LNCAP (cell line): Measurements from ENCODE around the gene MSL3.

Experiments
- TF ChIP-seq, protein P1 (sequence below): fragments of 450-650 bp; IDR thresholded peaks from 2 replicates; pipeline ENCODE4 v1.5.1; 2017; ENCODE audit warnings: mild to moderate bottlenecking

MSL3 gene

DNA sequence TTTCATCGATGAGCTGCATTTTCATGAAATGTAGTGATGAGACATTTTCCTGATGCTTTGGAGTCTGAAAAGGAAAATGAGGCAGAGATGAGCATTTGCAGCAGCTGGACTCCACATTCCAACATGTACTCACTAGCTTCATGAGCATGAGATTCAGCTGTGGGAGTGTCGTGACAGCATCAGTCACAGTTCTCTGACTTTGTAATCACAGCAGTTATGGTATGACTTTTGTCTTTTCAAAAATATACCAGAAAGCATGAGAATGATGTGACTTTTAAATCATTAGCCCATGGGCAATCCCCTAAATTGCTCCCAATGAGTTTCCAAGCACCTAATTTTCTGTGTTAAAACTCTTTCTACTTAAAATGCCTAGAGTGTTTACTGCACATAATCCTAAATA lies 18.3 kb upstream of the MSL3 start:
- TF ChIP-seq, protein P1, sequence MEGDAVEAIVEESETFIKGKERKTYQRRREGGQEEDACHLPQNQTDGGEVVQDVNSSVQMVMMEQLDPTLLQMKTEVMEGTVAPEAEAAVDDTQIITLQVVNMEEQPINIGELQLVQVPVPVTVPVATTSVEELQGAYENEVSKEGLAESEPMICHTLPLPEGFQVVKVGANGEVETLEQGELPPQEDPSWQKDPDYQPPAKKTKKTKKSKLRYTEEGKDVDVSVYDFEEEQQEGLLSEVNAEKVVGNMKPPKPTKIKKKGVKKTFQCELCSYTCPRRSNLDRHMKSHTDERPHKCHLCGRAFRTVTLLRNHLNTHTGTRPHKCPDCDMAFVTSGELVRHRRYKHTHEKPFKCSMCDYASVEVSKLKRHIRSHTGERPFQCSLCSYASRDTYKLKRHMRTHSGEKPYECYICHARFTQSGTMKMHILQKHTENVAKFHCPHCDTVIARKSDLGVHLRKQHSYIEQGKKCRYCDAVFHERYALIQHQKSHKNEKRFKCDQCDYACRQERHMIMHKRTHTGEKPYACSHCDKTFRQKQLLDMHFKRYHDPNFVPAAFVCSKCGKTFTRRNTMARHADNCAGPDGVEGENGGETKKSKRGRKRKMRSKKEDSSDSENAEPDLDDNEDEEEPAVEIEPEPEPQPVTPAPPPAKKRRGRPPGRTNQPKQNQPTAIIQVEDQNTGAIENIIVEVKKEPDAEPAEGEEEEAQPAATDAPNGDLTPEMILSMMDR, result no peak

DNA sequence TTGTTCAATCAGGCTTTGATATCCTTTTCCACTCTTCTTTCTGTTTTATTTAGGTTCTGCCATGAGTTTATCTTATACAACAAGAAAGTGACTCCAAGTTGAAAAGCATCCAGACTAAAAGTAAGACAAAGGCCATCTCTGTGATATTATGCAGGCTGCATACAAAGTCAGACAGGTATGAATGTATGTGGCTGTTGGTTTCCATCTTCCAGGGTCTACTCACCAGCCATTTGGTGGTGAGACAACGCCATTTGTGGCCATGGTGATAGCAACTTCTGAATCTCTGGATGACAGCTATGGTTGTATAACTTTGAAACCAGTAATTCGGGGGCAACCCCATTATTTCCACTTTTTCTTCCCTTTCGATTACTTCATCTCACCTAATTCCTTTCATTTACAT lies 17.2 kb upstream of the MSL3 start:
- TF ChIP-seq, protein P1, result no peak

DNA sequence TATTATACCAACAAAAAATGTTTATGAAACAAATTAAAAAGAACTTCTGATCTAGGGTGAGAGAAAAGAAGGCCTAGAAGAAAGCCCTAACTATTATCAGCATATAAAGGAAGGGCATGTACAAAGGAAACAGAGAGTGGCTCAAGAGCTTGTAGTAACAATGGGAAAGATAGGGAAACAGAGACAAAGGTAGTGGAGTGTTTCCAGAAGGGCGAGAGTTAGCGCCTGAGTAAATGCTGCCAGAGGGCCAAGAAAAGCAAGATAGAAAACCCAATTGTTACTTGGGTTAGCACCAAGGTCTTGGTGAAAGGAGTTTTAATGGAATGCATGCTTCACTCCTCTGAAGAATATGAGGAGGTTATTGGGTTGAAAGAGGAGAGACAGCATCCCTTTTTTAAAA lies 16.5 kb upstream of the MSL3 start:
- TF ChIP-seq, protein P1, result no peak

DNA sequence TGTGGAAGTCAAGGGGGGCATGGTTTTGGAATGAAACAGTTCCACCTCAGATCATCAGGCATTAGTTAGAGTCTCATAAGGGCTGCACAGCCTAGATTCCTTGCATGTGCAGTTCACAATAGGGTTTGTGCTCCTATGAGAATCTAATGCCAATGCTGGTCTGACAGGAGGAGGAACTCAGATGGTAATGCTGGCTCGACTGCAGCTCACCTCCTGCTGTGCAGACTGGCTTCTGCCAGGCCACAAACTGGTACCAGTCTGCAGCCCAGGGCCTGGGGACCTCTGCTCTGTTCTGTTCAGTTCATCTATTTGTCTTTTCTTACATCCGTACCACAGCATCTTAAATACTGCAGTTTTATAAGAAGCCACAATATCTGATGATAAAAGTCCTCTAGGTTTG lies 12.2 kb upstream of the MSL3 start:
- TF ChIP-seq, protein P1, result no peak

DNA sequence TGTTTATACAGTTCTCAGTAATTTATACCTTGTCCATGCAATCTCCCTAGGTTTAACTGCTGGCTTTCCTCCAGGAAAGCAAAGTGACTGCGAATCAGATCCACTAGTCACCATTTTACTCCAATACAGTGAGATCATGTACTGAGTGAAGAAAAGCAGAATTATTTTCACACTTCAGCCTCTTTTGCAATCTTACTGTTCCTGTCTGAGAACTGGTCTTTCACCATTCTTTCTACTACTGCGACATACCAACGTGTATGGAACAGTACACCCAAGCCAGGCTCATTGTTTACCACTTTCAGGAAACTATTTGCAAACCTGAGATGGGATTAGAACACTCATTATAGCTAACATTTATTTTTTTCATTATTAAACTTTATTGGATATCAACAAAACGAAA lies 8.0 kb upstream of the MSL3 start:
- TF ChIP-seq, protein P1, result no peak

DNA sequence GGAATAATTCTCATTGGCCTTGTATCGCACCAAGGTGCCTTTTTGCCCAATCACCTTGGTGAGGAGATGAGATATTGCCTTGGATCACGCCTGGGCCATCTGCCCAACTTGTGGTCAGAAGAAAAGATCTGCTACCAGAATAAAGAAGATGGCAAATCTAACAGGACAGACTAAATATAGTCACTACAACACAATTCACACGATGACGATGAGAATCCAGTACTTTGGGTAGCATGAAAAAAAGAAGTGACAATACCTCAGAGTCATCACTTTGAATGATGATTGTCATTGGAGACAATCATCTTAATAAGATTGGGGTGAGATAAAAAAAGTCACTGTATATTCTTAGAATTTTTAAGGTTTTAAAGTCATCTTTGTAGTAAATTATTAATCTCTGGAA lies 7.3 kb upstream of the MSL3 start:
- TF ChIP-seq, protein P1, result no peak

DNA sequence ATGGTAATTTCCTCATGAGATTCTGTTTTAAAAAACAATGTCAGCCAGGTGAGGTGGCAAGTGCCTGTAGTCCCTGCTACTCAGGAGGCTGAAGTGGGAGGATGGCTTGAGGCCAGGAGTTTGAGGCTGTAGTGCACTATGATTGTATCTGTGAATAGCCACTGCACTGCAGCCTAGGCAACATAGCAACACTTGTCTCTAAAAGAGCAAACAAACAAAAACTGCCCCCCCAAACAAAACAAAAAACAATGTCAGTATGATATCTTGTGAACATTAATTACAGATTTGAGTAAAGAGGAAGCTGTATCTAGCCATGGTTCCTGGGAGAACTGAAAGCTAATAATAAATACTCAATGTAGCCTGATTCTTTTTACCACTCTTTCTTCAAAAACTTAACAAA lies 6.8 kb upstream of the MSL3 start:
- TF ChIP-seq, protein P1, result no peak

DNA sequence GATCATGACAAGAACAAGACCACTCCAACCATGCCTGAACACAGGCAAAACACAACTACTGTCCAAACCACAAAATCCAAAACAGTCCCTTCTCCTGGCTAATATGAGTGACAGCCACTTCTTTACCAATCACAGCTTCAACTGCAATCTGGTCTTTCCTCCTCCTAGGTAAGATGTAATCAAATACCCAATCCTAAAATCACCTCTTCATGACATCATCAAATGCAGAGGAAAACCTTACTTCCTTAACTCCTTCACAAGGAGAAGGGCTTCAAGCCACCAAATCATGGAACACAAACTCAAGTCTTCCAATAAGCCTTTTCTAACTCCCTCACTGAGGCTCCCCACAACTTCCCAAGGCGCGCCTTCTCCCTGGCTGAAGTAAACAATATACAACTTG lies 4.4 kb upstream of the MSL3 start:
- TF ChIP-seq, protein P1, result no peak
